H1 (cell line): ENCODE data around the gene PLPP7. TPM values are rescaled to one million over a fixed set of nuclear protein-coding genes. Genes with fewer than 3 reads are reported as not detected.

Source experiments
- NANOG ChIP-seq: IDR thresholded peaks from 2 replicates; pipeline ENCODE4 v1.6.1; 2011; ENCODE audit warnings: low read length, low read depth, mild to moderate bottlenecking, inconsistent platforms; ENCODE audit not compliant: insufficient read depth, poor library complexity, severe bottlenecking
- PHF8 ChIP-seq: fragments of 200-600 bp; sonication (generic); conservative IDR thresholded peaks from 2 replicates; pipeline ENCODE4 v1.7.1; 2012; ENCODE audit warnings: low read depth, mild to moderate bottlenecking, inconsistent platforms, low read length, moderate library complexity
- SIX5 ChIP-seq: IDR thresholded peaks from 2 replicates; pipeline ENCODE4 v1.6.1; 2011; ENCODE audit warnings: mild to moderate bottlenecking, low read depth, low read length
- polyA plus RNA-seq, 7 experiments: library from polyadenylated mRNA; depleted of rRNA in 3 of 7; stranded (reverse) in 5 of 7; unstranded in 2 of 7; fragments of >200 nt in 5 of 7; fragments of 200-250 nt in 2 of 7; gene quantifications; 1 replicate in 5 of 7; 2 replicates in 1 of 7; 4 replicates in 1 of 7; pipeline versions ENCODE4 v1.2.1 to v1.2.3, GENCODE V29; 2011 to 2013; ENCODE audit warnings: missing spikeins in 2 of 7, mixed read lengths in 2 of 7
- total RNA-seq: library from RNA; stranded (reverse); fragmentation: NEBNext Ultra II Directional; extraction: Animal tissue kit (Norgen Biotek cat#: 25700); gene quantifications from 2 replicates; pipeline ENCODE4 v1.2.1, GENCODE V29; 2021

Gene PLPP7
- total and polyA plus RNA-seq, 2 of the 8 experiments (the other 6 are each of a cell fraction or from before 2014, with no cell fraction given) = 3.4 to 3.9 TPM

- TF ChIP-seq PHF8 (no peak), SIX5 (peak; percentile 63), NANOG (no peak)
These were observed at the start of gene PLPP7 (continued) for GRCh38 chr9:131289301-131290035.
